Kidney tubule cell (primary cell): ENCODE measurements around the gene ZNF462.

ENCODE experiments used
- DNase-seq: peaks from one replicate; pipeline ENCODE4 v3.0.0-alpha.2; 2018; ENCODE audit warnings: low spot score

The ZNF462 gene

GRCh38 chr9:106864373-106865143, 1.6 kb downstream of the ZNF462 start:
- DNase-seq: peak; percentile 64

GRCh38 chr9:106866243-106866642, 3.3 kb downstream of the ZNF462 start:
- no peak for DNase-seq

GRCh38 chr9:106867286-106867685, 4.3 kb downstream of the ZNF462 start:
- no peak for DNase-seq

- DNase-seq: no peak
These were observed 5.1 kb downstream of the ZNF462 start for GRCh38 chr9:106868087-106868486.

- no peak for DNase-seq
These were observed 5.6 kb downstream of the ZNF462 start for GRCh38 chr9:106868565-106868964.

GRCh38 chr9:106869028-106869427, 6.1 kb downstream of the ZNF462 start:
- no peak for DNase-seq

- no peak for DNase-seq
These were observed 6.5 kb downstream of the ZNF462 start for GRCh38 chr9:106869458-106869857.

GRCh38 chr9:106872641-106873040, 9.7 kb downstream of the ZNF462 start:
- no peak for DNase-seq

- DNase-seq: no peak
These were observed 11.1 kb downstream of the ZNF462 start for GRCh38 chr9:106874031-106874430.

GRCh38 chr9:106874652-106875051, 11.7 kb downstream of the ZNF462 start:
- DNase-seq: no peak

- peak; percentile 46 for DNase-seq
These were observed 12.6 kb downstream of the ZNF462 start for GRCh38 chr9:106875529-106875928.

- no peak for DNase-seq
These were observed 14.4 kb downstream of the ZNF462 start for GRCh38 chr9:106877345-106877744.

- DNase-seq: no peak
These were observed 15.3 kb downstream of the ZNF462 start for GRCh38 chr9:106878081-106878837.

- DNase-seq: peak; percentile 93
These were observed 16.0 kb downstream of the ZNF462 start for GRCh38 chr9:106878934-106879333.

GRCh38 chr9:106879439-106879882, 16.5 kb downstream of the ZNF462 start:
- DNase-seq: no peak

- DNase-seq: no peak
These were observed 17.1 kb downstream of the ZNF462 start for GRCh38 chr9:106880081-106880480.

- DNase-seq: peak; percentile 49
These were observed 17.9 kb downstream of the ZNF462 start for GRCh38 chr9:106880863-106881262.

- peak; percentile 80 for DNase-seq
These were observed 20.1 kb downstream of the ZNF462 start for GRCh38 chr9:106883030-106883429.

GRCh38 chr9:106883626-106884190, 20.7 kb downstream of the ZNF462 start:
- peak; percentile 43 for DNase-seq

- DNase-seq: peak; percentile 88
These were observed 22.5 kb downstream of the ZNF462 start for GRCh38 chr9:106885451-106885850.

- no peak for DNase-seq
These were observed 23.4 kb downstream of the ZNF462 start for GRCh38 chr9:106886111-106887046.

- DNase-seq: no peak
These were observed 24.1 kb downstream of the ZNF462 start for GRCh38 chr9:106887066-106887465.
